Measurements from ENCODE around the gene ZNF729. TPM values are rescaled to one million over a fixed set of nuclear protein-coding genes. Genes with fewer than 3 reads are reported as not detected.

The ZNF729 gene
- total RNA-seq, 2 experiments from 2014 or later = not detected

Other genes starting within 250 kb of the ZNF729 start
- 10 to 100 TPM; 13.3 to 13.7 TPM for gene ZNF257, start 234.0 kb upstream of the ZNF729 start, total RNA-seq
- not detected for gene ZNF676, start 89.5 kb upstream of the ZNF729 start, total RNA-seq
- under 1 TPM in 1 of 2 experiments, not detected in 1; 0.10 TPM for gene ZNF98, start 135.9 kb downstream of the ZNF729 start, total RNA-seq